ENCODE results near the gene GLB1L3.

GLB1L3 gene

DNA sequence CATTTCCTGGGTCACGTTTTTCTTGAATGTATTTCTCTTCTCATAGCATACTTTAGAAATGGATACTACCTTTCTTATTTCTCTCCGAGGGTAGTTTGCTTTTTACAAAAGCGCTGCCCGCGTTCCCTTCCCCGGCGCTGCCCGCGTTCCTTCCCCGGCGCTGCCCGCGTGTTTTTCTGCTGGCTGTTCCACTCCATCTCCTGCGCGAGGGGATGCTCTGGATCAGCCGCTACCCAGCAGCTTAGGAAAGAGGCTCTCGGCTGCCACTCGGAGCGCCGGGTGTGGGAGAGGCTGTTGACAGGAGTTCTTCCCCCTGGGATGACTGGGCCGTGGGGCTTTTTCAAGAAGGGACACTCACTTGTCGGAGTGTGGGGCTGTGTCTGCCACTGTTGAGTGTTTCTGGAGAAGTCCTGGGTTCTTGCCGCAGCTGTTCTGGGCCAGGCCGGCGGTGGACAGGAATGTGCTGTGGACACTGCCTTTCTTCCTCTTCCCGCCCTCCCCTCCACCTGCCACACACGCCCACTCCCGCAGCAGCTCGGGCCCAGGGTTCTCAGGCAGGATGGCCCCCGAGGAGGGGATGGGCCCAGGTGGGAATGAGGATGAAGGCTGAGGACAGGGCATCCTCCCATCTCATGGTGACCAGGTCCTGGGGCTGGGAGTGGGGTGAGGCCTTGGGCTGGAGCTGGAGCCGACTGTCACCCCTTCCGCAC lies 86.2 kb downstream of the GLB1L3 start:
- no peaks in the 10 kb centered on the region for H3K27me3 ChIP-seq (ENCODE audit: control insufficient read depth, insufficient read depth, low read length)
- H3K4me1 ChIP-seq (ENCODE audit: control insufficient read depth, insufficient read depth, low read length): no peaks in the 10 kb centered on the region
- H3K9ac ChIP-seq (ENCODE audit: low read depth, low read length): no peak overlapping the region
- no peaks in the 10 kb centered on the region for H3K36me3 ChIP-seq (ENCODE audit: insufficient read depth, low read length)
- H3K9me3 ChIP-seq (replicated peaks; ENCODE audit: low read length): peaks cover 11% of the 10 kb centered on the region
- no peak overlapping the region for H3K4me2 ChIP-seq (ENCODE audit: low read length)
- H3K4me3 ChIP-seq (ENCODE audit: low read length): no peak overlapping the region

- Histone ChIP-seq H3K36me3 (ENCODE audit: insufficient read depth, low read length) (no peaks in the 10 kb centered on the region), H3K27me3 (ENCODE audit: control insufficient read depth, insufficient read depth, low read length) (no peaks in the 10 kb centered on the region), H3K4me2 (ENCODE audit: low read length) (no peak overlapping the region), H3K4me1 (ENCODE audit: control insufficient read depth, insufficient read depth, low read length) (no peaks in the 10 kb centered on the region), H3K9me3 (replicated peaks; ENCODE audit: low read length) (peaks cover 11% of the 10 kb centered on the region), H3K4me3 (ENCODE audit: low read length) (no peak overlapping the region), H3K9ac (ENCODE audit: low read depth, low read length) (no peak overlapping the region)
Observed at GRCh38 chr11:134363161-134363560, 87.0 kb downstream of the GLB1L3 start.

DNA sequence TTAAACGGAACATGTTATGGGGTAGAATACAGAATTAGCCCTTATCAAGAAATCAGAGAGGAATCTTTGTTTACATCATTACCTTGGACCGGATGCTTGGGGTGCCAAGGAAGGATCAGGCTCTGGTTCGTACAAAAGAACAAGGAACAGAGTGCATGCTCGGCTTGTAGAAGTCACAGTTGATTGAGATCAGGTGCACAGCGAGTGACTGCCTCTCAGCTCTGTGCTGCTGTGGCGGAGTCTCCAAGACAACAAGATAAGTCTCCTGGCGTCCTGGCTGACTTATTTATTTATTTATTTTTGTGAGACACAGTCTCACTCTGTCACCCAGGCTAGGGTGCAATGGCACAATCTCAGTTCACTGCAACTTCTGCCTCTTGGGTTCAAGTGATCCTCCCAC lies 87.4 kb downstream of the GLB1L3 start:
- no peak overlapping the region for H3K9ac ChIP-seq (ENCODE audit: low read depth, low read length)
- no peaks in the 10 kb centered on the region for H3K36me3 ChIP-seq (ENCODE audit: insufficient read depth, low read length)
- H3K4me2 ChIP-seq (ENCODE audit: low read length): no peak overlapping the region
- peaks cover 7% of the 10 kb centered on the region for H3K9me3 ChIP-seq (replicated peaks; ENCODE audit: low read length)
- no peaks in the 10 kb centered on the region for H3K27me3 ChIP-seq (ENCODE audit: control insufficient read depth, insufficient read depth, low read length)
- H3K4me1 ChIP-seq (ENCODE audit: control insufficient read depth, insufficient read depth, low read length): no peaks in the 10 kb centered on the region
- H3K4me3 ChIP-seq (ENCODE audit: low read length): no peak overlapping the region

- Histone ChIP-seq H3K36me3 (ENCODE audit: insufficient read depth, low read length) (no peaks in the 10 kb centered on the region), H3K9ac (ENCODE audit: low read depth, low read length) (no peak overlapping the region), H3K4me3 (ENCODE audit: low read length) (no peak overlapping the region), H3K4me1 (ENCODE audit: control insufficient read depth, insufficient read depth, low read length) (no peaks in the 10 kb centered on the region), H3K4me2 (ENCODE audit: low read length) (no peak overlapping the region), H3K27me3 (ENCODE audit: control insufficient read depth, insufficient read depth, low read length) (no peaks in the 10 kb centered on the region), H3K9me3 (replicated peaks; ENCODE audit: low read length) (peaks cover 7% of the 10 kb centered on the region)
Observed at GRCh38 chr11:134364261-134364660, 88.1 kb downstream of the GLB1L3 start.

GRCh38 chr11:134365011-134365925 lies 89.1 kb downstream of the GLB1L3 start:
- H3K9me3 ChIP-seq (replicated peaks; ENCODE audit: low read length): peaks cover 10% of the 10 kb centered on the region
- no peak overlapping the region for H3K4me3 ChIP-seq (ENCODE audit: low read length)
- H3K27me3 ChIP-seq (ENCODE audit: control insufficient read depth, insufficient read depth, low read length): no peaks in the 10 kb centered on the region
- H3K4me1 ChIP-seq (ENCODE audit: control insufficient read depth, insufficient read depth, low read length): no peaks in the 10 kb centered on the region
- H3K4me2 ChIP-seq (ENCODE audit: low read length): no peak overlapping the region
- no peak overlapping the region for H3K9ac ChIP-seq (ENCODE audit: low read depth, low read length)
- H3K36me3 ChIP-seq (ENCODE audit: insufficient read depth, low read length): no peaks in the 10 kb centered on the region

- Histone ChIP-seq H3K27me3 (ENCODE audit: control insufficient read depth, insufficient read depth, low read length) (no peaks in the 10 kb centered on the region), H3K4me3 (ENCODE audit: low read length) (no peak overlapping the region), H3K4me2 (ENCODE audit: low read length) (no peak overlapping the region), H3K9ac (ENCODE audit: low read depth, low read length) (no peak overlapping the region), H3K36me3 (ENCODE audit: insufficient read depth, low read length) (no peaks in the 10 kb centered on the region), H3K9me3 (replicated peaks; ENCODE audit: low read length) (peaks cover 11% of the 10 kb centered on the region), H3K4me1 (ENCODE audit: control insufficient read depth, insufficient read depth, low read length) (no peaks in the 10 kb centered on the region)
Observed at GRCh38 chr11:134366254-134366653, 90.1 kb downstream of the GLB1L3 start.

GRCh38 chr11:134367781-134368180 lies 91.6 kb downstream of the GLB1L3 start:
- Histone ChIP-seq H3K36me3 (ENCODE audit: insufficient read depth, low read length) (no peaks in the 10 kb centered on the region), H3K4me2 (ENCODE audit: low read length) (no peak overlapping the region), H3K9ac (ENCODE audit: low read depth, low read length) (no peak overlapping the region), H3K27me3 (ENCODE audit: control insufficient read depth, insufficient read depth, low read length) (no peaks in the 10 kb centered on the region), H3K4me1 (ENCODE audit: control insufficient read depth, insufficient read depth, low read length) (no peaks in the 10 kb centered on the region), H3K4me3 (ENCODE audit: low read length) (no peak overlapping the region), H3K9me3 (replicated peaks; ENCODE audit: low read length) (peaks cover 11% of the 10 kb centered on the region)
